Activated T-cell treated with anti-CD3 and anti-CD28 coated beads, Interleukin-2, amount 50 U/mL, for 4 hours (primary cell): Measurements from ENCODE around the gene PAK1. TPM values are rescaled to one million over a fixed set of nuclear protein-coding genes. Genes with fewer than 3 reads are reported as not detected.
"Not testable (repeated sequence)": the region's sequence is repeated elsewhere in the genome, so short reads cannot be mapped to it uniquely, and the experiment has no call there.

Source experiments
- ATAC-seq, 2 donors: fragments of 200-7000 bp; cut with Tn5 transposase; one replicate each; pipeline ENCODE4 v1.10.0; 2021
- DNase-seq: peaks from one replicate; pipeline ENCODE4 v3.0.0-alpha.2; 2020
- H3K27me3 Mint-ChIP-seq: one replicate; pipeline ENCODE4 v1.8.0; 2021; ENCODE audit warnings: low read depth, mixed read lengths
- H3K36me3 Mint-ChIP-seq: one replicate; pipeline ENCODE4 v1.8.0; 2022; ENCODE audit warnings: mixed read lengths; ENCODE audit not compliant: insufficient read depth
- H3K4me1 Mint-ChIP-seq: one replicate; pipeline ENCODE4 v1.8.0; 2021; ENCODE audit warnings: low read depth, mixed read lengths
- H3K4me3 Mint-ChIP-seq: one replicate; pipeline ENCODE4 v1.8.0; 2021; ENCODE audit warnings: mild to moderate bottlenecking, moderate library complexity, mixed read lengths
- H3K9me3 Mint-ChIP-seq: one replicate; pipeline ENCODE4 v1.8.0; 2021; ENCODE audit warnings: mixed read lengths
- total RNA-seq, 3 donors: library from RNA; stranded (reverse); gene quantifications; one replicate each; pipeline ENCODE4 v1.2.1, GENCODE V29; 2021

Gene PAK1
- total RNA-seq, 3 donors from 2014 or later = 14.2 to 17.4 (median 15.3) TPM

DNA sequence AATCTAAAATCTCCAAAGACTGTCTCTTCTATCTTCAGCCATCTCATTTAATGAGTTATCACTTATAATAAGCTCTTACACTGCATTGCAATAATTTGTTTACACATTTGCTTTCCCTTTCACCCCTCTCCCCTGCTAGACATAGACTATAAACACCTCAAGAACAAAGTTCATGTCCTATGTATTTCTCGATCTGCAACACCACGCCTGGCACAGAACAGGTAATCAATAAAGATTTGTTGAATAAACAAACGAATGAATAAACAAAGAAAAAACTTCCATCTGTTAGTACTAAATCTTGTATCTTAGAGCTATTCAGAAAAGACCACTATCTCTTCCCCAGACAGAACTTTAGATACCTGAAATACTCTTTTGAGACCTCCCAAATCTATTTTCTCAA, 77.6 kb downstream of the PAK1 start:
- DNase-seq = no peak
- Mint-ChIP-seq H3K36me3 (peaks cover 5% of the 10 kb centered on the region), H3K9me3 (no peaks in the 10 kb centered on the region), H3K4me3 (no peak overlapping the region), H3K4me1 (no peaks in the 10 kb centered on the region), H3K27me3 (no peaks in the 10 kb centered on the region)
- ATAC-seq = no peak

DNA sequence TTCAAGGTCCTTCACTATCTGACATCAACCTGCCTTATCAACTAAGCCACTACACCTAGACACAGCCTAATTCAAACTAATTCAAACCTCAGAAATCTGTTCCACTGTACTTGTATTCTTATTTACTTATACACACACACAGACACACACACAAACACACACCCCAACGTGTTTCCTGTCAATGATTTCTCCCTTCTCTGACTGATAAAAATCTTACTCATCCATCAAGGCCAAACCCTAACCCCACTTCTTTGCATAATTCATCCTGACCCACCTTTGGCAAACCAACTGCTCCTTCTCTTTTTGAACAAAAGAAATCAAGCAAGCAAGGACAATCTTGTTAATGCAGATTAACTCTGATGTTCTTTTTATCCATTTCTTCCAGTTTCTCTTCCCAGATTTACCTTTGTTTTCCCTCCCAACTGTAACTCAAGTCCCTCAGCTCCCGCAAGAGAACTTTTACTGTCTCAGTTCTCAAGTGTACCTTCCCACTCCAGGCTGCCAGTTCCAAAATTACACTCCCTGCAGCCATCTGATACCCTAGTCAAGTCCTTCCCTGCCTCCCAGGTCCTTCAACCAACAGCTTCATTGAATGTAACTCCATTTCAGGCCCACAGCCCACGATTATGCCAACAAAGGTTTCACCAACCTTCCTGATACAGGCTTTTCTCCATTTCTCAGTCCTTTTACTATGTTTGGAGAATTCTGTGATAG, 78.3 kb downstream of the PAK1 start:
- H3K9me3 Mint-ChIP-seq = no peaks in the 10 kb centered on the region
- H3K4me3 Mint-ChIP-seq = no peak overlapping the region
- ATAC-seq (no peak), DNase-seq (no peak)
- no peaks in the 10 kb centered on the region for H3K27me3 Mint-ChIP-seq
- H3K36me3 Mint-ChIP-seq = peaks cover 10% of the 10 kb centered on the region
- no peaks in the 10 kb centered on the region for H3K4me1 Mint-ChIP-seq

DNA sequence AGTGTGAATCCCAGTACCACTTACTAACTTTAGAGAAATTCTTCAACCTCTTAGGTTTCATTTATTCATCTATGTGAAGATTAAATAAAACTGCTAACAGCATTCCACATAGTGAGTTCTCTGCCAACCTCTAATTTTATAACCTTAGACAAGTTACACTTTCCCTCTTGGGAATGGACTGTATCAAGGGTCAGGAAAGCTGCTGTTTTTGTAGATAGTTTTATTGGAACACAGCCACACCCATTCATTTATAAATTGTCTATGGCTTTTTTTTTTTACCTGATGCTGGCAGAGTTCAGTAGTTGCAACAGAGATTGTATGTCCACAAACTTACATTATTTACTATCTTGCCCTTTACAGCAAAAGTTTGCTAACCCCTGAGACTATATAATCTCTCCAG, 81.1 kb downstream of the PAK1 start:
- Mint-ChIP-seq H3K36me3 (peaks cover 16% of the 10 kb centered on the region), H3K27me3 (no peaks in the 10 kb centered on the region), H3K9me3 (no peaks in the 10 kb centered on the region), H3K4me1 (no peaks in the 10 kb centered on the region), H3K4me3 (no peak overlapping the region)
- ATAC-seq (no peak), DNase-seq (no peak)

GRCh38 chr11:77387701-77388100, 86.2 kb downstream of the PAK1 start:
- DNase-seq (no peak), ATAC-seq (no peak)
- H3K9me3 Mint-ChIP-seq = no peaks in the 10 kb centered on the region
- no peak overlapping the region for H3K4me3 Mint-ChIP-seq
- peaks cover 28% of the 10 kb centered on the region for H3K36me3 Mint-ChIP-seq
- H3K27me3 Mint-ChIP-seq = no peaks in the 10 kb centered on the region
- no peaks in the 10 kb centered on the region for H3K4me1 Mint-ChIP-seq

- ATAC-seq (no peak), DNase-seq (no peak)
- peaks cover 22% of the 10 kb centered on the region for H3K36me3 Mint-ChIP-seq
- H3K27me3 Mint-ChIP-seq = no peaks in the 10 kb centered on the region
- no peak overlapping the region for H3K4me3 Mint-ChIP-seq
- no peaks in the 10 kb centered on the region for H3K4me1 Mint-ChIP-seq
- no peaks in the 10 kb centered on the region for H3K9me3 Mint-ChIP-seq
Observed at GRCh38 chr11:77386178-77386577, 87.7 kb downstream of the PAK1 start.

DNA sequence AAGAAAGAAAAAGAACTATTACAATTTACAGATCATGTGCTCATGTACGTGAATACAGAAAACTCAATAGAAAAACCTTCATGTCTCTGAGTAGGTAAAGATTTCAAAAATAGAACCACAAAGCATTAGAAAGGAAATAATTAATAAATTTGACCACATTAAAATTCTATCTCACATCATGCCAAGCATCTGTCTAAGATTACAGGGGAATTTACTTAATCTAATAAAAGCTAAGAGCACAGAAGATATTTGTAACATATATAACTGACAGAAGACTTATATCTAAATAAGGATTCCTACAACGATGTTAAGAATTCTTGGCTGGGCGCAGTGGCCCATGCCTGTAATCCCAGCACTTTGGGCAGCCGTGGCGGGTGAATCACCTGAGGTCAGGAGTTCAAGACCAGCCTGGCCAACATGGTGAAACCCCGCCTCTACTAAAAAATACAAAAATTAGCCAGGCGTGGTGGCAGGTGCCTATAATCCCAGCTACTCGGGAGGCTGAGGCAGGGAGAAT, 88.6 kb downstream of the PAK1 start:
- not testable (repeated sequence) for ATAC-seq, DNase-seq, H3K4me3 Mint-ChIP-seq

DNA sequence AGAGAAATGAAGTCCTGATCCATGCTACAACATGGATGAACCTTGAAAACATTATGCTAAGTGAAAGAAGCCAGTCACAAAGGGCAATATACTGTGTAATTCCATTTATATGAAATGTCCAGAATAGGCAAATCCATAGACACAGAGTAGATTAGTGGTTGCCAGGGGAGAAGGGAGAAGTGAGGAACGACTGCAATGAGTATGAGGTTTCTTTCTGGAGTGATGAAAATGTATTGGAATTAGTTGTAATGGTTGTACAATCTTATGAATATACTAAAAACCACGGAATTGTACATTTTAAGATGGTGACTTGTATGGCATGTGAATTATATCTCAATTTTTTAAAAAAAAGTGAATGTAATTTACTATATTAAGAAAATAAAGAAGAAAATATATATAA, 89.3 kb downstream of the PAK1 start:
- ATAC-seq (no peak), DNase-seq (no peak)
- no peaks in the 10 kb centered on the region for H3K9me3 Mint-ChIP-seq
- H3K27me3 Mint-ChIP-seq = no peaks in the 10 kb centered on the region
- H3K4me1 Mint-ChIP-seq = no peaks in the 10 kb centered on the region
- H3K36me3 Mint-ChIP-seq = peaks cover 19% of the 10 kb centered on the region
- H3K4me3 Mint-ChIP-seq = no peak overlapping the region

More for the DNA sequence above, 88.6 kb downstream of the PAK1 start:
- not testable (repeated sequence) for H3K9me3 Mint-ChIP-seq, H3K27me3 Mint-ChIP-seq, H3K4me1 Mint-ChIP-seq
- peaks cover 18% of the 10 kb centered on the region for H3K36me3 Mint-ChIP-seq

GRCh38 chr11:77383349-77383748, 90.5 kb downstream of the PAK1 start:
- H3K4me1 Mint-ChIP-seq, H3K9me3 Mint-ChIP-seq, ATAC-seq, H3K4me3 Mint-ChIP-seq, H3K27me3 Mint-ChIP-seq, DNase-seq: not testable (repeated sequence)
- peaks cover 21% of the 10 kb centered on the region for H3K36me3 Mint-ChIP-seq

- Mint-ChIP-seq H3K4me1 (no peaks in the 10 kb centered on the region), H3K27me3 (no peaks in the 10 kb centered on the region), H3K9me3 (no peaks in the 10 kb centered on the region), H3K4me3 (no peak overlapping the region), H3K36me3 (peaks cover 21% of the 10 kb centered on the region)
- DNase-seq (no peak), ATAC-seq (no peak)
Observed at GRCh38 chr11:77381729-77382665, 91.9 kb downstream of the PAK1 start.

DNA sequence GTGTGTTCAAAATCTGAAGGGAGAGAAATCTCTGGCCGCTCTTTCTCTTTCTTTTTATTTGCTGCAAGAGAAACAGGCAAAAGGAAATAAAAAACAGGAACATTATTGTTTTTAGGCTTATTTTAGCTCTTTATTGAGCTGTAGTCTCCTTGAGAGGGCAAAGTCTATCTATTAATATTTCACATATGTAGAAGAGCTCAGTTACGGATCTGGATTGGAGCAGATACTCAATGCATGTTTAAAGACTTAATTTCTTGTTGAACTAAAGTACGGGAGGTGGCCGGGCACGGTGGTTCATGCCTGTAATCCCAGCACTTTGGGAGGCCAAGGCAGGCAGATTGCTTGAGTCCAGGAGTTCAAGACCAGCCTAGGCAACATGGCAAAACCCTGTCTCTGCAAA, 94.0 kb downstream of the PAK1 start:
- no peaks in the 10 kb centered on the region for H3K9me3 Mint-ChIP-seq
- H3K27me3 Mint-ChIP-seq = no peaks in the 10 kb centered on the region
- no peak overlapping the region for H3K4me3 Mint-ChIP-seq
- H3K36me3 Mint-ChIP-seq = peaks cover 27% of the 10 kb centered on the region
- H3K4me1 Mint-ChIP-seq = no peaks in the 10 kb centered on the region
- DNase-seq = no peak
- no peak for ATAC-seq

DNA sequence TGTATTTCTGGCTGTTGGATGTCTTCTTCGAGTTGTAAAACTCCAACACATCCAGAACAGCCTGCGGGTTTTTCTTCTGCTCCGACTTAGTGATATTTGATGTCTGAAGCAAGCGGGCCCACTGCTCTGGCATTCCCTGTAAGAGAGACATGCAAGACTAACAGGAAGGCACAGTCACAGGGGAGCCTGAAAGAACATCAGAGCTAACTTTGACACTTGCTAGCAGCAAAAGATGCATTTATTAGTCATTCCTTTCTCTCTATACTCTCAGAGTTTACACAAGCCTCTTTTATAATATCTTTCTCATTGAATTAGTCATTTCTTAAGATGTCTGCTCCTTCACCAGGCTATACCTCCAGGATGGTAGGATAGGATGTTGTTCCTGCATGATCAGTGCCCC, 94.6 kb downstream of the PAK1 start:
- no peak overlapping the region for H3K4me3 Mint-ChIP-seq
- H3K9me3 Mint-ChIP-seq = no peaks in the 10 kb centered on the region
- no peaks in the 10 kb centered on the region for H3K4me1 Mint-ChIP-seq
- ATAC-seq = no peak
- H3K36me3 Mint-ChIP-seq = peaks cover 25% of the 10 kb centered on the region
- no peak for DNase-seq
- H3K27me3 Mint-ChIP-seq = no peaks in the 10 kb centered on the region

DNA sequence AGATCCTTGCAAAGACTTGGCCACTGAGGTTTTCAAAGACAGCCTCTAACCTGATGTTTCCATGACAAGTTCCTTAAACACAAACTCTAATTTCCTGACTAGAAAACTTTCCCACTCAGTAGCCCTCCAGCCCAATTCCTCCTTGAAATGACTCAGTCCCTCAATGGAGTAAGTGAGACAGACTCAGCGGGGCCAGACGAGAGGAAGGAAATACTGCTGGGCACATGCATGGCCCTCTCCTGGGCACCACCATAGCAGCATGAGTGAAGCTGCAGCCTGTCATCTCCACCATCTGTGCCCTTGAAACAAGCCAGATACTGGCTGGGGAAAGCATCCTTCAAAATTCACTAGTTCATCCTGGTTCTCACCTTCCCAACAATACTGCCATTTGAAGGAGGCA, 96.2 kb downstream of the PAK1 start:
- no peaks in the 10 kb centered on the region for H3K4me1 Mint-ChIP-seq
- H3K9me3 Mint-ChIP-seq = no peaks in the 10 kb centered on the region
- H3K4me3 Mint-ChIP-seq = no peak overlapping the region
- no peak for ATAC-seq
- peaks cover 25% of the 10 kb centered on the region for H3K36me3 Mint-ChIP-seq
- DNase-seq = no peak
- no peaks in the 10 kb centered on the region for H3K27me3 Mint-ChIP-seq

DNA sequence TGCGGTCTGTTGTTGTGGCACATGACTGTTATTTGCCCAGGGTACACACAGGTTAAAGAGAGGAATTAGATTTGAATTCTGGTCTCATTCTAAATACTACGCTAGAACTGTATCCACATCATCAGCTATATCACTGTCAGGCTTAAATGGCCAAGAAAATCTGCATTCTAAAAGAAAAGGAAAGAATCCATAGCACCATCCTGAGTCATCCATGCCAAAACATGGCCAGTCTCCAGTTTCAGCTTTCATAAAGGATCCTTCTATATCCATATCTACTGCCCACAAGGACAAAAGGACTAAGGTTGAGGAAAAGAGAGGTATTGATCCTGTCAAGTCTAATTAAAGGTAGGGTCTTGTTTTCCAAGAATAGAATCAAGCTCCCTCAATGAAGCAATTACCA, 98.8 kb downstream of the PAK1 start:
- Mint-ChIP-seq H3K4me3 (no peak overlapping the region), H3K27me3 (no peaks in the 10 kb centered on the region), H3K4me1 (peaks cover 3% of the 10 kb centered on the region), H3K36me3 (peaks cover 29% of the 10 kb centered on the region), H3K9me3 (no peaks in the 10 kb centered on the region)
- ATAC-seq (no peak), DNase-seq (no peak)

GRCh38 chr11:77374611-77375031, 99.3 kb downstream of the PAK1 start:
- no peaks in the 10 kb centered on the region for H3K27me3 Mint-ChIP-seq
- no peak overlapping the region for H3K4me3 Mint-ChIP-seq
- DNase-seq = no peak
- ATAC-seq = no peak
- H3K4me1 Mint-ChIP-seq = peaks cover 7% of the 10 kb centered on the region
- H3K9me3 Mint-ChIP-seq = no peaks in the 10 kb centered on the region
- peaks cover 29% of the 10 kb centered on the region for H3K36me3 Mint-ChIP-seq

GRCh38 chr11:77374108-77374507, 99.8 kb downstream of the PAK1 start:
- ATAC-seq (no peak), DNase-seq (no peak)
- Mint-ChIP-seq H3K4me3 (no peak overlapping the region), H3K36me3 (peaks cover 24% of the 10 kb centered on the region), H3K9me3 (no peaks in the 10 kb centered on the region), H3K27me3 (no peaks in the 10 kb centered on the region), H3K4me1 (peaks cover 7% of the 10 kb centered on the region)
